ENCODE data around the gene TMEM179B.

The TMEM179B gene

DNA sequence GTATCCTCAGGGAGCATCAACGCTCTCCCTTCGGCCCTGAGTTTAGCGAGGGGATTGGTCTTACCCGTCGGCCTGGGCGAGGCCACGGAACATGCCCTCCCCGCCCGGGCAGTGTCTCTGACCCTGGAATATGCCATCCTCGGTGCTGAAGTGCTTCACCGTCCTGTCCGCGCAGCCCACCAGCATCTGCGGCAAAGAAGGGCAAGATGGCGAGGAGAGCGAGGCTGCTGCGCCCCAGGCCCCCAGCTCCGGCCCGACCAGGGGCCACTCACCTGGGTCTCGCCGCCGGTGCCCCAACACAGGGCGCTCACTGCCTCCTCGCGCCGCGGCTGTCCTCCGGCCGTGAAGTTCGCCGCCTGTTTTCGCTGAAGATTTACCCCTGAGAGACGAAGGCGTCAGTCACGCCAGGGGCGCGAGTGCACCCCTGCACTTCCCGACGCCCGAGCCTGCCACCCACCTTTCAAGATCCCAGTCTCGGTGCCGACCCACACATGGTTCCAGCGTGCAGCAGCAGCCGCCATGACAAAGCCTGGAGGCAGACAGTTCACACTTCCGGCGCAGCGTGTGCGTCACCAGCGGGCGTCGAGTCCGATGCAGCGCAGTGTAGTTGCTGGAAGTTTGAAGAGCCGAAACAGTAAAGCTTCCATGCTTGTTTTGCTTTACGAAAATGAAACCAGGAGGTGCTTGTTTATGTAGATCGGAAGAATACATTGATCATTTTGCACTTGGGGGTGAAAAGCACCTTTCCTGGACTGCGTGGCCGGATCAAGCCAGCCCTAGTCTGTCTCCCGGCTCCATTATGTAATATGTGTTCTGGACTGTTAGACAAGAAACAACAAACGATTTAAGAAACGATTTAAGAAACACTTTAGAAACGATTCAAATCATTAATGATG is 52.1 kb downstream of the TMEM179B start, which contains the start of gene WDR74:
WDR74 (minus strand) TSS at position 541 of the 896 bp plus-strand sequence; CDS start at position 521, 20 bp downstream.
- DNase-seq = peak; percentile 97

Data from femur (tissue), 1 donor.